SW 1271 (cell line): ENCODE data around the gene RETREG1.
A peak's percentile ranks its signal among the peaks of the same experiment; 100 is the strongest.

ENCODE experiments used
- DNase-seq, 2 experiments: peaks; one replicate each; lab custom pipeline; 2025; lab: John Stamatoyannopoulos, UW

The RETREG1 gene

GRCh38 chr5:16524286-16524685 is 92.5 kb downstream of the RETREG1 start:
- no peak for DNase-seq

- no peak for DNase-seq
These were observed 95.0 kb downstream of the RETREG1 start for GRCh38 chr5:16521521-16522483.

- DNase-seq, result no peak
These were observed 96.0 kb downstream of the RETREG1 start for GRCh38 chr5:16520841-16521240.

DNA sequence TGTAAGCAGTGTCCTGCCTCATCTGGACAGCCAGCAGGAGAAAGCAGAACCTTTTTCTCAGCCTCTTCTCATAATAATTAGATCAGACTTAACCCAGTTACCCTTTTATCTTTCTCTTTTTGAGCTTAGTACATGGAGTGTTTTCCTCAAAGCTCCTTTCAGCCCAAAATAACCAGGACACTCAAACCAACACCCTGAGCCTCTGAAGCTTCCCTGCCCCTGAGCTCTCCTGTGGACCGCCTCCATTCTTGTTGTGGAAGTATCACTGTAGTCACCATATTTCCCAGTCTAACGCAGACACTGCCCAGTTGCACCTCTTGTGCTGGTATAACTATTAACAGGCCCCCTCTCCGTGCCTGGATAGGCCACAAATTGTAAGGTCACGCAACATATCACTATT is 97.4 kb downstream of the RETREG1 start:
- DNase-seq, result no peak

DNA sequence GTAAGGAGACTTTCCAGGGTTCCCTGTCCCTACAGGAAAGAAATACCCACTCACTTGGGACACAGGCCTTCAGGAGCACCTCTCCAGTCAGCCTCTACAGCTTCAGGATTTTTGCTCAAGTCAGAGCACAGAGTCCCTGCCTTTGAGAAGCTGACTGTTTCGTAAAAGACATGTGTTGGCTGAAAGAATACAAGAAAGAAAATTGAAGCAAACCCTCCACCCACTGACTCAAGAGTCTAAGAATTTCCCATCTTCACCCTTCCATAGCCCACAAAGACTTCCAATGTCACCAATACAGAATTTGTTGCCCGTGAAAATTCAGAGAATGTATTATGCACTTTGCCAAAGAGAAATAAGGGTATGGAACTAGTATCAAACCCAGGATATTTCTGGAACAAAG is 98.2 kb downstream of the RETREG1 start:
- no peak for DNase-seq

DNA sequence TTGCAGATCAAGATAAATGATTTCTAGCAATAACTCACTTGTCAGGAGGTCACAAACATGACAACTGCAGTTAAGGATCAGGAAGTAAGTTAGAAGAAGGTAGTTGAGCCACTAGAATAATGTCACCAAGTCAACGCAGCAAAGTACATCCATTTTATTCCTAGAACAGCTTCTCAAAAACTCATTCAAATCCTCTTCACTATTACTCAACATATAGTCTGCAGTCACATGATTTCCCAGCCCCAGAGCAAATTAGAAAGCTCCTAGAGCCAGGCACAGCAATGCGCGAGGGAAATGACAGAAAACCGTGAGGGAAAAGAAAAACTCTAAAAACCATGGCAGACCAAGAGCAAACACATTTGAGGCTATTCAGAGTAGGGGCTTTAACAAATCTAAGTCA is 101.3 kb downstream of the RETREG1 start:
- DNase-seq, result no peak

DNA sequence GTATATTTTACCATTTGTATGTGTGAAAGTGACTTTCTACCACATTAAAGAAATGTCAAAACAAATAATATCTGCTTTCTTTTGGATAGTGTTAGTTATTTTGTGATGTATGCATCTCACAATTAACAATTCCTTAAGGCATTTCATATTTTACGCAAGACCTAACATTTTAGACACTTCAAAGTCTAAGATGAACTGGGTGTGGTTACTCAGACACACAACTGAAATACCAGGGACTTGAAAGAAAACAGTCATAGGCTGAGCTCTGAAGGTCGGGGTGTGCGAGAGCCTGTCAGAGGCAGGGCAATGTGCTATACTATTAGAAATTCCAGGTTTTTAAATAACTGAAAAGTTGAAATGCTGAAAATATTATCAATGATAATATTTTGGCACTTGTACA is 106.7 kb downstream of the RETREG1 start:
- DNase-seq, result no peak

DNA sequence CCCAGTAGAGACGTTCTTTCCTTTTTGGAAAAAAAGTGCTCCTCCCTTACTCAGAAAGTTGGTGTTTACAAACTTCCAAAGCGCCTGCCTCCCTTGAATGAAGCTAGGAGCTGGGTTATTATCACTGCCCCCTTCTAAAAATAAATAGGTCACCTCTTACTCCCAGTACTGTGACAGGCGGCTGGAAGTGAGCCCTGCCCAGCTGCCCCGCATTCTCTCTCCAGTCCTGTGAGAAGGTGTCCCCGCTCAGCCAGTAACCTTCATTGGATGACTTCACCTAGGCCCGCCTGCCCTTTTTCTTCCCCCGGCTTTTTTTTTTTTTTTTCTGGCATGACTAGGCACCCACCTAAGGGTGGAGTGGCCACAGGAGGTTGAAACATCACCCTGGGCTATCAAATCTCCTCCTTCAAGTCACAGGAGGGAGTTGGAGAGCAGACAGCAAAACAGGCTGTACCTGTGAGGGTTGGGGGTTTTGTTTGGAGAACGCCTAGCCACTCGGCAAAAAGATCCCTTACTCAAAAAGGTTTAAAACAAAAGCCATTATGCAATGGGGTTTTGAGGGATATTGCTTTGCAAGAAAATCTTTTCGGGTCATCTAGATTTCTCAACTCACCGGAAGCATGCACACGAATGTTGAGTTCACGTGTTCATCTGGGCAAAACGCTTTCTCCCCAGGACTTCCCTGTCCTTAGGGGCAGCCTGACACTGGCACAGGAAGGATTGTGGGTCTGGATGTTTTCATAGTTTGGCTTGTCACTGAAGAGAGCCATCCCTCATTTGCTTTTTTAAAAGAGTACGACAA is 107.9 kb downstream of the RETREG1 start:
- no peak for DNase-seq

- no peak for DNase-seq
These were observed 109.1 kb downstream of the RETREG1 start for GRCh38 chr5:16507716-16508115.

DNA sequence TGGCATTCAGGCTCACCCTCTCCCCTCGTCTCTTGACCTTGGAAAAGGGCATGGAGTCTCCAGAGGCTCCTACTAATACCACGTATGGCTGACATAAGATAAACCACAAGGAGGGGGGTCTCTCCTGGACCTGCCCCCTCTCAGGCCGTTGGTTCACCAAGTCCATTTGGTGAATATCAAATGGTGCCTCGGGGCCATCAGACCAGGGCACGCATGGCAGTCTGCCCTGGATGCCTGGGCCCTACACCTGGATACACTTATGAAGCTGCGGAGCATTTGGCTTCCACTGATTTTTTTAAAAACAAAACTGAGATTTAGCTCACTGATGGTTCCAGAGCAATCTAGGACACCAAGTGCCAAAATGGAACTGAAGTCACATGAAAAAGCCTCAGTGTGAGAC is 110.9 kb downstream of the RETREG1 start:
- no peak for DNase-seq

- no peak for DNase-seq
These were observed 111.5 kb downstream of the RETREG1 start for GRCh38 chr5:16505140-16505891.

- no peak for DNase-seq
These were observed 112.2 kb downstream of the RETREG1 start for GRCh38 chr5:16504571-16504970.

- DNase-seq, result no peak
These were observed 113.9 kb downstream of the RETREG1 start for GRCh38 chr5:16502866-16503265.

DNA sequence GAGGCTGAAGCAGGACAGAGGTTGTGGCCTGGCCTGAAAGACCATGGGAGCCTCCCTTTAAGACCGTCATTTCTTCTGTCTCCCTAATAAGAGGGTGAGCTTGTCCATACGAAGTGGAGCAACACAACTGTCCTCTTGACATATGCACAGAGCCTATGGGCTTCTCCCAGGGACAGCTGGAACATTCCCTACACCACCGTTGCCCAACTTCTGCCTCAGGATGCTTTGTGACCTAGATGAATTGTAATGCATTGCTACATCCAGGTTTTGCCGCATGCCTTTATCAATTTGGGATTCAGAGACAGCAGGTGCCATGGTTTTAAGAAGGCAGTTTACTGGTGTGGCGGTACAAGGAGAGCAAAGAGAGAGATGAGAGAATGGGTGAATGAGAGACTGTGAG is 116.8 kb downstream of the RETREG1 start:
- no peak for DNase-seq

GRCh38 chr5:16497546-16497945 is 119.3 kb downstream of the RETREG1 start:
- no peak for DNase-seq

- no peak for DNase-seq
These were observed 123.5 kb downstream of the RETREG1 start for GRCh38 chr5:16493261-16493660.

DNA sequence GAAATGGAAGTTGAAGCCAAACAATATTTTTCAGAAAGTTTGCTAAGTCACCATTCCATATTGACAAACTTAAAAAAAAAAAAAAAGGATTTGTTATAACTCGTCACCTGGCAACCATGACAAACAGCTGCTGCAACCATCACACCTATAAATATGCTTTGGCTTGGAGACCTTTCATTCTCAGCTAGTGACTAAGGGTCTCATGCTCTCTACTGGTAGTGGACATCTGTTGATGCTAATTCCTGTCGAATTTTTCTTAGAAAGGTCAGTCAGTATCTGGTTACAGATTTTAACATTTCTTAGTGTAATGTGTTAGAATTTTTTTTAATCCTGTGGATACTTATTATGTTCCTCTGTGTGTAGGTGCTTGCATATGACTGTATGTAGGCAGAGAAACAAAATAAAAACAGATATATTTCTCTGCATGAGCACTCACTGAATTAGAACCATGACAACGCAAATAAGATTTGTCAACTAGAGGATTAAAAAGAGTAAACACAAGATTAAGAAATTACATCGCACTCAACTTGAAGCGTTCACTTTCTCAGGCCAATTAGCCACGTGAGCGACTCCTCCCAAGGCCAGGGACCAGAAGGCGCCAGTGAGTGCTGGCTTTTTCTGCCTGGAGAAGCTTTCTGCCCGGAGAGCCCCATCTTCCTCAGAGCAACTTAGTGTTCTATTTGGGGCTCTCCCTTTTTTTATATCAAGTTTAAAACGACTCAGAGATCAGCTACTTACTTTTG is 124.2 kb downstream of the RETREG1 start:
- peak in 1 of 2 experiments; percentile 31 for DNase-seq

- no peak for DNase-seq
These were observed 125.9 kb downstream of the RETREG1 start for GRCh38 chr5:16490911-16491310.

DNA sequence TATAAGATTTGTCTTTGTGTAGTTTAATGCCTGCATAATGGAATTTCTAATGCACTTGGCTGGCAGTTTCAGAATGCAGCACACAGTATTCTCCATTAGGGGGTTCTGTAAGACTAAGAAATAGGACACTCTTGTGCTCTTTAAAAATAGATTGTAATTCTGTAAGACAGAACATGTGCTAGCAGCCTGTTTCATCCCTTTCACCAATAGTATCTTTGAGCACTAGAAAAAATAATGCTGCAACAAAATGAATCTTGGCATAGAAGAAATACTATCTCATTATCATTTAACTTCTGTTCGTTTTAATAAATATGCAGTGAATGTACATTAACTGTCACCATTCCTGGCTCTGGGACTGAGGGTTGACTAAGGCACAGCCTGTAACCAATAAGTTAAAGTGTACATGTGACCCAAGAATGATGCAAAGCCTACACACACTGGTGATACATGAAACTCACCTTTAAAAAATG is 127.4 kb downstream of the RETREG1 start:
- peak in 1 of 2 experiments; percentile 60 for DNase-seq

- DNase-seq, result no peak
These were observed 129.3 kb downstream of the RETREG1 start for GRCh38 chr5:16487456-16487855.

DNA sequence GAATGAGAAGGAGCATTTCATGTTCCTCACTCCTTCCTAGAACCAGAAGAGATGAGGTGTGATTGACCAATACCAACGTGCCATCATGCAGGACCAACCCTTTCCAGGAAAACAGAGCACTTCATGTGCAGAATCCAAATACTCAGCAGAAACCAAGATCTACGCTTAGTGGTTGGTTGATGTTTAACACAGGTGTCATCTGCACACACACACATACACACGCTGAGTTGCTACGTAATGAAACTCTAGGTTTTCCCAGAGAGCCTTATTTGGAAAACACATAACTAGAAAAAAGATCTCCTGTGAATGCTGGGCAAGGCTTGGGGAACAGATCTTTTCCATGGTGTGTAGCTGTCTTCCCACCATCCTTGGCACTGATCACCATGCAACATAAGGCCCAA is 130.1 kb downstream of the RETREG1 start:
- no peak for DNase-seq
